GM08714 (cell line): ENCODE results near the gene SCFD2.

ENCODE experiments used
- H3K4me3 ChIP-seq: fragments of 200-500 bp; sonication (Bioruptor generic); 2 replicates; pipeline ENCODE4 v1.5.1; 2014; ENCODE audit warnings: mild to moderate bottlenecking, low read length, inconsistent platforms
- ZNF274 ChIP-seq: IDR thresholded peaks from 2 replicates; pipeline ENCODE4 v1.6.1; 2012; ENCODE audit warnings: mild to moderate bottlenecking, low read depth, low read length

Gene SCFD2

DNA sequence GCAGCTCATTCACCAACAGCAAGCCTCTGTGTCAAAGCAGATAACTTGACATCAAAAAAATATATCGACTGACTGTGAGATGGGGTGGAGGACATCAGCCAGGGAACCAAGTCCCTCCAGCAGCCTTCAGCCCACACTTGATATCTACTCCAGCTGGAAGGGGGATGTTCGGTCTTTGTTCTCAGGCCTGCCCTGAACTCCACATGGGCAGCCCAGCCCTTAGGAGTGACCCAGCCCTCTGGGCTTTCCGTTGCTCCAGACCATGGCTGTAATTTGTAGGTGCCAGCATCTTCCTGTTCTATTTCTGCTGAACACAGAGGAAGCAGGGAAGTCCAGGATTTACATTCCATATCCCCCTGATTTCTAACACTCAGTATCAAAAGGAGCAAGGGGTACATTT is 486.4 kb downstream of the SCFD2 start:
- no peak for TF ChIP-seq ZNF274
- no peak overlapping the region for H3K4me3 ChIP-seq

DNA sequence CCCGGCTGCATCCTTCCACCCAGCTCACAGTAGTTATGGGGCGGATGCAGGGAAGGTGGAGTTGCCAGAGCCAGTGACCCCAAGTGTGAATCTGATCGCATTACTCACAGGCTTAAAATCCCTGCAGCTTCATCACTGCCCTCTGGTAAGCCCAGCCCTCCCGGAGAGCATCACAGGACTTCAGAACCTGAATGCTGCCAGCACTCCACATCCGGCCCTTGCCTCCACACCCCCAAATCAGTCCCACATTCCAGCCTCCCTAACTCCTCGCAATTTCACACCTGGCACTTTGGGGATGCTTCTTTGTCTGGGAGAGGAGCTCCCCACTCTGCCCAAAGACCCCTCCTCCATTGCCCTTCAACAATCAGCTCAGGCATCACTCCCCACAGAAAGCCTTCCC is 488.2 kb downstream of the SCFD2 start:
- no peak for TF ChIP-seq ZNF274
- H3K4me3 ChIP-seq = no peak overlapping the region

DNA sequence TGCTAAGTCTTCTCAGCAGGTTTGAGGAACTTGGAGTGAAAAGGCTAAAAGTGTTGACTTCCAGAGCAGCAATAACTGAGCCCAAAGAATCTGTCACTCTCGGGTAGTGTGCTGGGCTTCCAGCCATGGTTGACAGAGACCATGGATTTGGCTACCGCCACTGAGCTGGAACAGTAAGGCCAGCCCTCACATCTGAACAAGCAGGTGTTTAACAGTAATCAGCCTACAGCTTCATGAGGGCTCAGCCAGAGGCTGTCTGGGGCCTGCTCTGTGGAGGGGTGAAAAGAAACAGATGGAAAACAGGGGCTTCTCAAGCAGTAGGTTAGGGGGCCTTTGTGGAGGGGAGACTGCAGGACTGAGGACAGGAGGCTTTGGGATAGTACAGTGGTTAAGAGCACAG is 488.8 kb downstream of the SCFD2 start:
- TF ChIP-seq ZNF274 = no peak

DNA sequence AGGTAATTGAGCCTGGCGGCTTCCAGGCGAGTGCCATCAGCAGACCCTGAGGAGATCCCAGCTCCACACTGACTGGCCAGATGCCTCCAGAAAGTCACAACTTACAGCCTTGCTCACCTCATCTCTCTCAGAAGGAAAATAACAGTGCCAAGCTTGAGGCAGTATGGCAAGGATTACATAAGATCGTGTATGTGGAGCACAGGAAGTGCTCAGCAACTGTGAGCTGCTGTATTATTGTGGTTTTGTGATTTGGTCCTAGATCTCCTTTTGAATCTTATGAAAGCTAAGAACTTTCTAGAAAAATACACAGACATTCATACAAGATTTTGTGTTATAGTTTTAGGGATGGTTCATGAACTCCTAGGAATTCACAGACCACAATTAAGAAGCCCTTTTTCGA is 489.8 kb downstream of the SCFD2 start:
- H3K4me3 ChIP-seq = no peak overlapping the region
- TF ChIP-seq ZNF274 = no peak

More for the DNA sequence above, 488.8 kb downstream of the SCFD2 start:
- no peak overlapping the region for H3K4me3 ChIP-seq

DNA sequence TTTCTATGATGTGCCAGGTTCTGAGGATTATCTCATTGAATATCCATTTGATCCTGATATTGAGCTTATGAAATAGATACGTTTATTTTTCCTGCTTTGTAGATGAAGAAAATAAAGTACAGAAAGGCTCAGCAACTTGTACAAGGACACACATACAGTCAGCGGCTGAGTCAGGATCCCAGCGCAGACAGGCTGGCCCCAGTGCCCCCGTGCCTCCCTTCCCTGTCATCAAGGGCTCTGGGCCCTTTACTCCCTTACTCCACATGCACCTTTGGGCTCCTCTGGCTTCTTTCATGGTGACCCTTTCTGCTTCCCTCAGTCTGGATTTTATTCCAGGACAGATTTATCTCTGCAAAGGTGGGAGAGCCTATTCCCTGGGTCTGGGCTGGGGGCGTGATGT is 490.9 kb downstream of the SCFD2 start:
- TF ChIP-seq ZNF274 = no peak

DNA sequence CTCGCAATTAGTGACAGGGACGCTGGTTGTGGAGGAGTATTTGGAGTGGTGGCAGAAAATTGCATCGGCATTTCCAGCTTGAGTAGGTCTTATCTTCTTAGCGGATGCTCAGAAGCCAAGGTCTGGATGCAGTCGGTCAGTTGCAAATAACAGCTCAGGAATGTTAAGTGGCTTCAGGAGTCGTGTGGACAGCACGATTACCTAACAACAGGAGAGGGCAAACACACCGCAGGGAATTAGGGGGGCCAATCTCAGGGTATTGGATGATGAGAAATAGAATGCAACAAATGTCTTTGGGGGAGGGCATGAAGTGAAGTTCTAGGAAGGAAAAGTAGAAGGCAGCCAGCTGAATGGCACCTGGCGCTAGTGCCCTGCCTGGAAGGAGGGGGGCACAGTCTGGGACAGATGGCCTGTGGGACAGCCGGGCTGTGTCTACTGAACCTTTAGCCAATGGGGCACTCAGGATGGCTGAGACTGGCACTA is 492.0 kb downstream of the SCFD2 start:
- no peak for TF ChIP-seq ZNF274
- H3K4me3 ChIP-seq = no peak overlapping the region

More for the DNA sequence above, 490.9 kb downstream of the SCFD2 start:
- no peak overlapping the region for H3K4me3 ChIP-seq

DNA sequence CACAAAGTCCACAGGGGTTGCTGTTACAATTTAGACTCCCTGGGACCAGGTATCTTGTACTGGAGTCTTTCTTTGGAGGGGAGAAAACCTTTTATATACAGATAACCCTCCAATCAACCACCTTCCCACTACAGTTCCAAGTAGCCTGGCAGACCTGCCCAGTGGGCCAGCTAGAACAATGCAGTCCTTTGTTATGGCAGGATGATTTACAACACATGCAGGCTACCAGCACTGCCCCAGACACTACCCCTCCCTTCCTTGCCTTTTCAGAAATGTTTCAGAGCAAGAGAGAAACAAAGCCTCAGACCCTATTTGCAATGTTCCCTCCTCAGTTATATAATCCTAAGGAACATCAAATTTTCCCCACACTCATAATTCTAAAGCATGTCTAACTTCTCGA is 492.7 kb downstream of the SCFD2 start:
- no peak overlapping the region for H3K4me3 ChIP-seq
- TF ChIP-seq ZNF274 = no peak

DNA sequence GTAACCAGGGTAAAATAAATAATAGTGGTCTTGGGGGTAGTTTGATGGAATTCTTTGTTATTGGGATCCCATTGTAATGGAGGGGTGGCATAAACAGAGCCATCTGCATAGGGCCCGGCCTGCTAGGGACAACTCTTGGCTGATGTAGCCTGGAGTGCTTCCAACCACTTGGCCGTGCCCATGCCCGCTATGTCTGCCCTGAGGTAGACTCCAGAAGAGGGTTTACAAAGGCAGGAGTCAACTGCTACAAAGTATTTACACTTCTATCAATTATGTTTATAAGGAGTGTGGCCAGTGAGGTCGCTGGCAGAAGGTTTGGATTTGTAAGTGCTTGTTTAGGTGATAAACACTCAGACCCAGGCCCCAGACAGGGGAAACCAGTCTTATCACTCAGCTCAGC is 495.6 kb downstream of the SCFD2 start:
- TF ChIP-seq ZNF274 = no peak
- no peak overlapping the region for H3K4me3 ChIP-seq

DNA sequence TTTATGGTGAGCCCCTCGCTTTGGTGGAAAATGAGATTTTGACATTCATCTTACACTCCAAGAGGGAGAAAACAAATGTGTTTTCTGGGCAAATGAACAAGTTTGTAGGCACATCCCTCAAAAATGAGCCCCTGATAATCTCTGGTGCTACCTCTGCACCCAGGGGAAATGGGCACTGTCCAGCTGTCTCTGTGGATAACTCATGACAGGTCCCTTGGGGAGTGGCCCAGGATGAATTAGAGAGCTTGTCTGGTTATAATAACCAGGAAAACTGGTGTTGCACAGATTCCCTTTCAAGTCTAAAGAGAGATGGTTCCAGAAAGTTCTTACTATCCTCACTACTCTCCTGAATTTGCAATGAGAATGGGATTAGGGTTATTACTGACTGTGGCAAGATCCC is 496.2 kb downstream of the SCFD2 start:
- no peak overlapping the region for H3K4me3 ChIP-seq
- no peak for TF ChIP-seq ZNF274

DNA sequence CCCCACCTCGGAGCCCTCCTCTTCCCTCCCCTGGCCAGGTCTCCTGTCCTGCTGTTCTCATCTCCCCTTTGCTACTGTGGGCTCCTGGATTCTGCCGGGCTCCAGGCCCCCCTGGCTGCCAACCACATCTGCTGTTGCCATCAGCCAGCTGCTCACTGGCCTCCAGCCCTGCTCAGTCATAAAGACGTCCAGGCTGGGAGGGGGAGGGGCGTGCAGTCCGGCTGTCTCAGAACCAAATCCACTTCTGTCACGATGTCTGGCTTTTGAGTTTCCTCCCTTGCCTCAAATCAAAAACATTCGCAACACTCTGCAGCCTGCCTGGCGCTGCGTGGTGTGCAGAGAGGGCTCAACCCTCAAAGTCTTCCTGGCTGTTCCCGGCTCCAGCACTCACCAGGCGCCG is 496.7 kb downstream of the SCFD2 start:
- TF ChIP-seq ZNF274 = no peak
- no peak overlapping the region for H3K4me3 ChIP-seq

DNA sequence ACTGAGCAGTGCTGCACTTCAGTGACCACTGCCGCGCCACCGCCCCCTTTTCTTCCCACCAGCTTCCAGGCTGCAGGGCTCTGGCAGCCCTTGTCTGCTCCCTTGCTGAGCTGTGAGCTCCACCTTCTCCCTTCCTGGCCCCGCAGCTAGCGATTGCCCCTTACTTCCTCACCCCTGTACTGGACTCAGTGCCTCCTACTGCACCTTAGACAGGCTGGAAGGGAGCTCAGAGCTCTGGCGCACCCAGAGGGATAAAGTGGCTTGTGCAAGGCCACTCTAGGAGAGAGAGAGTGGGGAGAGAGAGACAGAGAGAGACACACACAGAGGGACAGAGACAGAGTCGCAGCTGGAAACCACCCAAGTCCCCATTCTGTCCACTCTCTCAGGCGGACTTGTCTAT is 497.7 kb downstream of the SCFD2 start:
- no peak for TF ChIP-seq ZNF274
- H3K4me3 ChIP-seq = no peak overlapping the region

DNA sequence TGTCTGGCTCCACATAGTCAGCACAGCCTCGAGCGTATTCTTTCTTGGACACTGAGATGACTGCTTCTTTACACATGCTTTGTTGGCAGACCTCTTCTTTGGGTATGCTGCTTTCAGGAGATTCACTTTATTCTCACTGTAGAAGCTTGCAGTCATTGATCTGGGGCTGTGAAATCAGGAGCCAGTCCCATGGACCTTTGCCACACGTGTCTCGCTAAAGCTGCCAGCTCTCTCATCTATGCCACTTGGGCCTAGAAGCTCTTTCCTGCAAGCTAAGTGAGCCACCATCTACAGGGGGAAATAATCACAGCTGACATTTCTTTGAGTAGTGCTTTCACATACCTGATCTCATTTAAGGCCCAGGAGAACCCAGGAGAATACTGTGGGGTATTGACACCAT is 498.7 kb downstream of the SCFD2 start:
- TF ChIP-seq ZNF274 = no peak

DNA sequence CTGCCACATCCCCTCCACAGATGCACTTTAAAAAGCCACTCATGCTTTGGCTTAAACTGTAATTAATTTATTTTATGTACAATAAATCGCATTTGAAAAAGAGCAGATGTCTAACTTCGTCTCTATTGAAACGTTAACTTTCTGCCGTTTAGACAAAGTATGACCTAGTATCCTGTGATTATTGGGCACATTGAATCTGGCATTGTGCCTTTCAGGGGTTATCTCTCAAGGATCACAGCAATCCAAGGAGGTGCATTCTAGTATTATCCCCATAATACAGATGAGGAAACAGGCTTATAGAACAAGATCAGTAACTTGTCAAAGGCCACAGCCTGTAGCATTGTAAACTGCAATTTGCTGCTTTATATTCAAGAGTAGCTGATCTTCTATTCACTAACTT is 499.1 kb downstream of the SCFD2 start:
- H3K4me3 ChIP-seq = no peak overlapping the region

More for the DNA sequence above, 498.7 kb downstream of the SCFD2 start:
- H3K4me3 ChIP-seq = no peak overlapping the region

DNA sequence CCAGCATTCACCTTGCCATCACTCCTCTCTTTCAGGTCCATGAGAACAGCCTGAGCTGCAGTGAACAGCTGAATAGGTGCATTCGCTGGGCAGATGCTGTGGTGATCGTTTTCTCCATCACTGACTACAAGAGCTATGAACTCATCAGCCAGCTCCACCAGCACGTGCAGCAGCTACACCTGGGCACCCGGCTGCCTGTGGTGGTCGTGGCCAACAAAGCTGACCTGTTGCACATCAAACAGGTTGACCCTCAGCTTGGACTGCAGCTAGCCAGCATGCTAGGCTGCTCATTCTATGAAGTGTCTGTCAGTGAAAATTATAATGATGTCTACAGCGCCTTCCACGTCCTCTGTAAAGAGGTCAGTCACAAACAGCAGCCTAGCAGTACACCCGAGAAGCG is 500.6 kb downstream of the SCFD2 start:
- H3K4me3 ChIP-seq = no peak overlapping the region
- TF ChIP-seq ZNF274 = no peak

More for the DNA sequence above, 499.1 kb downstream of the SCFD2 start:
- no peak for TF ChIP-seq ZNF274

DNA sequence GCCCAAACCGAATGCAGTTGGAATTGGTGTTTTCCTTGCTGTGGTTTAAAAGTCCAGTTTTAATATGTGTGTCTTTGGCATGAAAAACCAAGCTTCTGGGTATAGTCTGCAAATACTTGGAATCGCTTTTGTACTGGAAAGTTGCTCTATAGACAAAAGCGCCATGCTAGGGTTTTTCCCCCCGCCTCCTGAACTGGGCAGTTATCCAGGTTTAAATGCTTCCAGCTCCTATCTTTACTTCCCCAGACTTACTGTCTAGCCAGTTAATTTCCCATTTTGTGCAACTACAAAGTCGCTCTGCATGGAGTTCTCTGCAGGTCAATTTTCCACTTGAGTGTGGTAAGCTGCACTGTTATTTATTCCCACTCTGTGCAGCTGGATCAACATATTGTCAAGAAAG is 501.1 kb downstream of the SCFD2 start:
- H3K4me3 ChIP-seq = no peak overlapping the region
- no peak for TF ChIP-seq ZNF274

DNA sequence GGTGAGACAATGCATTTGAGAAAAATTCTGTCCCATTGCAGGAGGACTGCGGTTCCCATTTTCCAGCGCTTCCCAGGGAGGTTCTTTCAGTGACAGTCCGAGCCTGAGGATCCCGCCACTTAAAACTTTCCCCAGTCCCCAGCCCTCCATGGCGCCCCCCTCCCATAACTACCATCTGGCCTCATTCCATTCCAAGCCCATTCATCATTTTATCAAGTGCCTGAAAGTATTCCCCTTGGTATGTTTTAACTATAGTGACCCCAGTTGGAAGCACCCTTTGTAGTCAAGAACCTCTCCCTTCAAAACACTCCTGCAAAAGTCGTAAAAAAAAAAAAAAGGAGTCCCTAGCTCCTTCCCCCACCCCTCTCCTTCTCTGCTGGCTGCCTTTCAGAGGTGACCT is 502.5 kb downstream of the SCFD2 start:
- H3K4me3 ChIP-seq = no peak overlapping the region
- no peak for TF ChIP-seq ZNF274
